GM21619 (cell line): ENCODE measurements around the gene KRTAP10-10.
"Not testable (repeated sequence)": the region's sequence is repeated elsewhere in the genome, so short reads cannot be mapped to it uniquely, and the experiment has no call there.

ENCODE experiments used
- ATAC-seq: cut with Tn5 transposase; IDR thresholded peaks from one replicate; pipeline ENCODE4 v1.9.1; 2021; ENCODE audit not compliant: unreplicated experiment

KRTAP10-10 gene

DNA sequence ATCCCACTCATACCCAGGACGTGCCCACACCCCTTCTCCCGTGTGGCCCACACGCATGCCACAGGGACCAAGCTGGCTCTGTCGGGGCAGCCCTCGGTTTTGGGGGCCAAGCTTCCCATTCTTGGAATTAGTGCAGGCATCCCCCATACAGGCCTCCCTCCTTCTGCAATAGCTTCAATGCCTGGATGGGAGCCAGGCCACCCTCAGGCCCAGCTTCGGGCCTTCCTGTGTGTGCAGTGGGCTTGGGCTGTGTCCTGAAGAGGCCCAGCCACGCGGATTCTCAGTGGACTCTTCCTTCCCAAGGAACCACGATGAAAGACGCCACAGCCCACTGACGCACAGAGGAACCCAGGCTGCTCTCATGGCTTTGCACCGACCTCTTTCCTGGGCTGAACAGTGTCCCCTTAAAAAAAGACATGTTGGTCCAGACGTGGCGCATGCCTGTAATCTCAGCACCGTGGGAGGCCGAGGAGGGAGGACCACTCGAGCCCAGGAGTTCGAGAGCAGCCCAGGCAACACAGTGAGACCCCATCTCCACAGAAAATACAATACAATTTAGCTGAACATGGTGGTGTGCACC is 12.5 kb downstream of the KRTAP10-10 start:
- ATAC-seq, result no peak

- no peak for ATAC-seq
Measured at GRCh38 chr21:44650265-44650972, 13.3 kb downstream of the KRTAP10-10 start.

GRCh38 chr21:44650973-44651675 is 14.0 kb downstream of the KRTAP10-10 start:
- ATAC-seq, result no peak

DNA sequence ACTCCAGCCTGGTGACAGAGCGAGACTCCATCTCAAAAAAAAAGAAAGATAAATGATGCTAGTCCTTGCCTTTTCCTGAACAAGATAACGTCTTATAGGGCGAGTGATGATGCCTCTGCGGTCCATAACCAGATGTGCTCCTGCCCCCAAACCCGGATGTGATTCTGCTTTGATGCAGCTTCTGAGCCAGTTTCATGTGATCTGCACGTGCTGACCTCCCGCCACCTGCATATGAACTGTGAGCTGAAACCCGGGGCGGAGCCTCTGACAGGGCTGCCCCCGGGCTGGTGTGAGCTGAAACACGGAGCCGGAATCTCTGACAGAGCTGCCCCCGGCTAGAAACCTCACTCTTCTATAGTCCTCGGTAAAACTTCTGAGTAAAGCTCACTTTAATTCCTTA is 16.0 kb downstream of the KRTAP10-10 start:
- no peak for ATAC-seq

DNA sequence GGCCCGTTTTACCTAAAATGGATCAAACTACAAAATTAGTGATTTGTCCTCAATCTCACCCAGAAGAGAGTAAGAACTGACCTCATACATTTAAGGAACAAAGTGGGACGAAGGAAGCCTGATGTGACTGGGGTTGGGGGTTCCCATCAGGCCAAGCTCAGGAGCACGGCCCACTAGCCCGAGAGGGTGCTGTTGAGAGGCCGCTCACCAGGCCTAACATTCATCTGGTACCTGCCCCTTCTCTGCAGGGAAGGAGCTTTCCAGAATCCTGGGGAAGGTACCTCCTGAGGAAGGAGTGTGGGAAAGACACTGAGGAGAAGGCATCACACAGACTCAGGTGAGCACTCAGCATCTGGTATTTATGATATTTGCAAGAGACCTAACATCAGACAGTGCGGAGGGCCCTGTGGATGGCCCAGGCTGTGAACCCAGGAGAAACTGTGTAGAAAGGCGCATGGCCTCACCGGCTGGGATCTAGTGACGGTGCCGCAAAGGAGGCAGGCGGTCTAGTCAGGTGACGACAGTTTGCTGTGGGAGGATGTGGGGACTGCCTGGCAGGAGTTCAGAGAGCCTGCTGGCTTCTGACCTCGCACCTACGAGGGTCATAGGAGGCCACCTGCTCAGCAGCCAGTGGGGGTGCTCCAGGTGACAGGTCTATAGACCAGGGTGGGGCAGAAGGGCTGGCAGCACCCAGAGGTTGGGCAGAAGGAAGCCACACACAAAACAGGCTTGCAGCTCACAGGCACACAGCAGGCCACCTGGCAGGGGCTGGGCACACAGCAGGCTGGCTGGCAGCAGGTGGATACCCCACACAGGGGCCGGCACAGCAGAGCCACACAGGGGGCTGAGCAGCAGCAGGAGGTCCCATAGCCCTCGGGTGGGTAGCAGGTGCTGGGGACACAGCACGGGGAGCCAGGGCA is 16.8 kb downstream of the KRTAP10-10 start:
- ATAC-seq, result no peak

DNA sequence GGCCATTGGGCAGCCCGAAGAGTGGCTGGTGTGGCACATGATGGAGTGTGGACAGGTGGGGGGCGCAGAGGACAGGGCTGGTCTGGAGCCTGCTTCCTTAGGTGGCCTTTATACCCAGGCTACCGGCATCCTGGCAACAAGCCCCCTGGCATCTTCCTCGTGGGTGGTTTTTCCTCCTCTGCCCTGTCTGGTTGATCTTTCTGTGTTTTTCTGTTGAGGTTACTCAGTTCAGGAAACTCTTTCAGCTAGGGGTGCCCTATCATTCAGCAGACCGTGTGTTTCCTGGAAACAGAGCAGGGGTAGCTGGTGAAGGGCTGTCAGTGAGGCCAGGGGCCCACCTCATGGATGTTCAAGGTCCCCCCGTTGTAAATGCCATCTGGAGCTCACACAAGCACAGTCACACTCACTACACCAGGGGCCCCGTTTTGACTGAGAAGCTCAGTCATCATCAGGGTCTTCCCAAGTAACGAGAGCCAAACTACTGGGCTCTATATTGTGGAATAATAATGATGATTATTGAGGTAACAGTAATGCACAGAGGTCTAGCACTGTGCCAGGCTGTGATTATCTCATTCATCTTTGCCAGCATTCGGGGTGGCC is 17.5 kb downstream of the KRTAP10-10 start, which contains the start of gene KRTAP12-4:
KRTAP12-4 (minus strand) TSS at position 84 of the 600 bp plus-strand sequence; CDS start at position 39, 45 bp downstream.
- no peak for ATAC-seq

- no peak for ATAC-seq
Measured at GRCh38 chr21:44656868-44657267, 19.7 kb downstream of the KRTAP10-10 start.

DNA sequence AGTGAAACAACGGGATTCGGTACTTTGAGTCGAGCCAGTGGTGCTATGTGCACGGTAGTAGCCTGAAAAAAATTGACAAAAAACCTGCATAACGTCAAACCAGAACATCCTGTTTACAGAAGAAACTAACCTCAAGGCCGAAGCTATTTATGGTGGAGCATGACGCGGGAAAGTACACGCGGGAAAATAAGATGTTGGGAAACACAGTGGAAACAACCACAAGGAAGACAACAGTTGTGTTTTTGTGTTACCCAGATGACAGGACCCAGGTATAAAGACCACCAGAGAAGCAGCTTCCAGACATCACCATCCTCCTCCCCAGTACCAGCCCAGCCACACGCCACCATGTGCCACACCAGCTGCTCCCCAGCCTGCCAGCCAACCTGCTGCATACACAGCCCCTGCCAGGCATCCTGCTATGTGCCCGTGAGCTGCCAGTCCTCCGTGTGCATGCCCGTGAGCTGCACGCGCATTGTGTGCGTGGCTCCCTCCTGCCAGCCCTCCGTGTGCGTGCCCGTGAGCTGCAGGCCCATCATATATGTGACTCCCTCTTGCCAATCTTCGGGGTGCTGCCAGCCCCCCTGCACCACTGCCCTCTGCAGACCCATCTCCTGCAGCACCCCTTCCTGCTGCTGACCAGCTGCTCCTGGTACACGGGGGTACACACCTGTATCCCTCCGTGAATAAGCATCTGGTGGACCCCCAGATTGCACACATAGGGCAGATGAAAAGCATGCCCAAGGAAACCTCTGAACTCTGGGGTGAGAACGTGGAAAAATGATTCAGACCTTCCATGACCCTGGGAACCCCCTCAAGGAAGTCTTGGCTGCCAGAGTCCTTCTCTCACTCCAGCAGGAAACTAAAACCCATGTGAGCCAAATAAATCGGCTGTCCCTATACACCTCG is 20.7 kb downstream of the KRTAP10-10 start, which contains the start of gene KRTAP12-3:
KRTAP12-3 (plus strand) TSS at position 298 of the 906 bp plus-strand sequence; CDS start at position 346, 48 bp downstream.
- no peak for ATAC-seq

DNA sequence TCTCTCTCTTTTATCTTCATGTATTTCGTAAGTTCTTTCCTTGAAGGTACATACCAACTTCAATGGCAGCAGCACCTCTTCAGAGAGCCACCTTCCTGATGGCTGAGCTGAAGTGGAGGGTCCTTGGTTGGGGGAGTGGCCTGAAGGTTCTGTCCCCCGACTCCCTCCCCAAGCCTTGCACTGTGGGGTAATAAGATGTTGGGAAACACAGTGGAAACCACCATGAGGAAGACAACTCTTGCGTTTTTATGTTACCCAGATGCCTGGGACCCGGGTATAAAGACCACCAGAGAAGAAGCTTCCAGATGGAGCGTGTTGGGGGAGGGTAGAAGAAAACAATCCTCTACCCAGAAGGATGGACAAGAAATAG is 21.4 kb downstream of the KRTAP10-10 start:
- ATAC-seq, result no peak

GRCh38 chr21:44658913-44659595 is 21.9 kb downstream of the KRTAP10-10 start:
- no peak for ATAC-seq

DNA sequence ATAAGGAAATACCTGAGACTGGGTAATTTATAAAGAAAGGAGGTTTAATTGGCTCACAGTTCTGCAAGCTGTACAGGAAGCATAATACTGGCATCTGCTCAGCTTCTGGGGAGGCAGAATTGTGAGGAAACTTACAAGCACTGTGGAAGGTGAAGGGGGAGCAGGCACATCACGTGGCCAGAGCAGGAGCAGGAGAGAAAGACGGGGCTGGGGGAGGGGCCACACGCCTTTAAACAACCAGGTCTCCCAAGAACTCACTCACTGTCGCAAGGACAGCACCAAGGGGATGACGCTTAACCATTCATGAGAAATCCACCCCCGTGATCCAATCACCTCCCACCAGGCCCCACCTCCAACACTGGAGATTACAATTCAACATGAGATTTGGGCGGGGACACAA is 24.4 kb downstream of the KRTAP10-10 start:
- not testable (repeated sequence) for ATAC-seq

- no peak for ATAC-seq
Measured at GRCh38 chr21:44664691-44665090, 27.5 kb downstream of the KRTAP10-10 start.

GRCh38 chr21:44666401-44667320 is 29.5 kb downstream of the KRTAP10-10 start, which contains the start of gene KRTAP12-2:
KRTAP12-2 (minus strand) TSS chr21:44666927; CDS start chr21:44666886, 41 bp downstream.
- no peak for ATAC-seq

GRCh38 chr21:44667612-44668011 is 30.5 kb downstream of the KRTAP10-10 start:
- ATAC-seq, result no peak

GRCh38 chr21:44670642-44671432 is 33.7 kb downstream of the KRTAP10-10 start:
- ATAC-seq, result no peak

DNA sequence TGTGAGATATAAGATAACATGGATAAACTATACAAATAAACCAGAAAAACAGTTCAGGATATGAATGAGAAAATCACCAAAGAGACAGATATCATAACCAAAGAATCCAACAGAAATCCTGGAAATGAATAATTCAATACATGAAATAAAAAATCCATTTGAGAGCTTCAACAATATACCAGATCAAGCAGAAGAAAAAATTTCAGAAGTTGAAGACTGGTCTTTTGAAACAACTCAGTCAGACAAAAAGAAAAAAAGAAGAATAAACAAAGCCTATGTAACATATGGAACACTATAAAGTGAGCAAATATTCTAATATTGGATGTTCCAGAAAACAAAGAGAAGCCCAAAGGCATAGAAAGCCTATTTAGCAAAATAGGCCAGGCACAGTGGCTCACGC is 34.8 kb downstream of the KRTAP10-10 start:
- ATAC-seq, result no peak

GRCh38 chr21:44677881-44678280 is 40.7 kb downstream of the KRTAP10-10 start:
- no peak for ATAC-seq
